Stimulated activated CD8-positive, alpha-beta memory T cell treated with anti-CD3 and anti-CD28 coated beads, Interleukin-4, amount 100 ng/mL, for 4 hours (primary cell): ENCODE results near the gene RAPH1.
"Not testable (repeated sequence)": the region's sequence is repeated elsewhere in the genome, so short reads cannot be mapped to it uniquely, and the experiment has no call there.

Source experiments
- DNase-seq, 2 donors: peaks; one replicate each; pipeline ENCODE4 v3.0.0-alpha.2; 2020; ENCODE audit warnings: low read depth in 2 of 2, low spot score in 1 of 2

Gene RAPH1

DNA sequence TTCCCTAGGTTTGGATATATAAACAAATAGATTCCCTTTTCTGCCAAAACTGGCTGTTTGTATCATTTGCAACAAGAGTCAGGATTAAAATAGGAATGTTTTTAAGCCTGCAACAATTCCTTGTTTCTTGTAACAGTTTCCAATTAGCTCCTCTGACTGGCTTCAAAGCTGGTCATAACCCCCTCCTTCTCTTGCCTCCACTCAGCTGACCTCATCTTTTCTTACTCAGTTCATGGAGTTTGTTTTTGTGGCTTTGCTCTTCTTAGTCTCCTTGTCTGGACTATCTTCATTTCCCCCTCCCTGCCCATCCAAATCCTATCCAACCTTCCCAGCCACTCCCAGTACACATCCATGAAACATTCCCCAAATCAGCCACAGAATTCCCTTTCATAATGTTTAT, 14.3 kb upstream of the RAPH1 start:
- DNase-seq, result no peak

- DNase-seq, result no peak
These were observed 13.8 kb upstream of the RAPH1 start for GRCh38 chr2:203548887-203549286.

GRCh38 chr2:203547356-203547755, 12.3 kb upstream of the RAPH1 start:
- no peak for DNase-seq

- no peak for DNase-seq
These were observed 9.3 kb upstream of the RAPH1 start for GRCh38 chr2:203544402-203544801.

DNA sequence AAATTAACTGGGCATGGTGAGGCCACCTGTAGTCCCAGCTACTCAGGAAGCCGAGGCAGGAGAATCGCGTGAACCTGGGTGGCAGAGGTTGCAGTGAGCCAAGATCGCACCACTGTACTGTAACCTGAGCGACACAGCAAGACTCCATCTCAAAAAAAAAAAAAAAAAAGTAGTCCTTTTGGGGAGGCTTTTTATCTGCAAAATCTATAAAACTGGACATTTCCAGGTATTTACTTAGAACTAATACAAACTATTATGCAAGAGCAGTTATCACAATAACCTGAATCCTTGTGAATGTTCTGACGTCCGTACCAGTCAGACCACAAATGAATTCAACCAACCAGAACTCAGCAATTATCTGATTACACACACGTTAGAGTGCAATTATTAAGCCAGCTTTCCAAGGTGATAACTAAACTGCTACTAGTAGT, 8.8 kb upstream of the RAPH1 start:
- DNase-seq, result no peak

- DNase-seq, result not testable (repeated sequence)
These were observed 5.5 kb upstream of the RAPH1 start for GRCh38 chr2:203540598-203540997.

DNA sequence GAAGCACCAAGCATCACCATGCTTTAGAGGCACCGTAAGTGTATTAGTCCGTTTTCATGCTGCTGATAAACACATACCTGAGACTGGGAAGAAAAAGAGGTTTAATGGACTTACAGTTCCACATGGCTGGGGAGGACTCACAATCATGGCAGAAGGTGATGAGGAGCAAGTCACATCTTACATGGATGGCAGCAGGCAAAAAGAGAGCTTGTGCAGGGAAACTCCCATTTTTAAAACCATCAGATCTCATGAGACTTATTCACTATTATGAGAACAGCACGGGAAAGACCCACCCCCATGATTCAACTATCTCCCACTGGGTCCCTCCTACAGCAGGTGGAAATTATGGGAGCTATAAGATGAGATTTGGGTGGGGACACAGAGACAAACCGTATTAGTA, 3.1 kb upstream of the RAPH1 start:
- DNase-seq, result not testable (repeated sequence)

DNA sequence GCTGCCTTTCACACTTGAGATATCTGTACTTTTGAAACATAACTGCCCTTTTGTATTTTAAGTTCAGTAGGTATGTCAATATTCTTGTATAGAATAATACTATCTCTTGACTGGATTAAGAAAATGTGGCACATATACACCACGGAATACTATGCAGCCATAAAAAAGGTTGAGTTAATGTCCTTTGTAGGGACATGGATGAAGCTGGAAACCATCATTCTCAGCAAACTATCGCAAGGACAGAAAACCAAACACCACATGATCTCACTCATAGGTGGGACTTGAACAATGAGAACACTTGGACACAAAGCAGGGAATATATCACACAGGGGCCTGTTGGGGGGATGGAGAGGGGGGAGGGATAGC, 1.5 kb upstream of the RAPH1 start:
- not testable (repeated sequence) for DNase-seq

- DNase-seq, result no peak
These were observed 884 bp upstream of the RAPH1 start for GRCh38 chr2:203535784-203536585.

DNA sequence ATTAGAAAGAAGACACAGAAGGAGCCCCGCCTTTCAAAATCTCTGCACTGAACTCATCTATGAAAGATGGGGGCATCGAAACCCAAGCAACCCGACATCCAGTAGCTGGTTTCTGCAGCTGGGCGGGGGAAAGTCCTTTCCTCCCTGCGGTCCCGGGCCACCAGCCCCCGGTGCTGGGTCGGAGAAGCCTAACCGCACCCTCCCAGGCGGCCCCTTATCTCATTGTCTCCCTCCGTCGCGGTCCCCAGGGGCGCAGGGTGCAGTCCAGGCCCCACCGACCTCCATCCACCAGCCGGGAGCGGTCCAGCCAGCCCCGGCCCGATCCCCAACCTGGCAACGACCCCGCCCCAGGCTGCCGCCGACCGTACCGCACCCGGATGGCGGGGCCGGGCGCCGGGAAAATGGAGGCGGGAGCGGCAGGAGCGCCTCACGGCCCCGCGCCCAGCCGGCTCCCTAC, 452 bp downstream of the RAPH1 start:
- DNase-seq, result no peak

- no peak for DNase-seq
These were observed 1.2 kb downstream of the RAPH1 start for GRCh38 chr2:203533676-203534591.

DNA sequence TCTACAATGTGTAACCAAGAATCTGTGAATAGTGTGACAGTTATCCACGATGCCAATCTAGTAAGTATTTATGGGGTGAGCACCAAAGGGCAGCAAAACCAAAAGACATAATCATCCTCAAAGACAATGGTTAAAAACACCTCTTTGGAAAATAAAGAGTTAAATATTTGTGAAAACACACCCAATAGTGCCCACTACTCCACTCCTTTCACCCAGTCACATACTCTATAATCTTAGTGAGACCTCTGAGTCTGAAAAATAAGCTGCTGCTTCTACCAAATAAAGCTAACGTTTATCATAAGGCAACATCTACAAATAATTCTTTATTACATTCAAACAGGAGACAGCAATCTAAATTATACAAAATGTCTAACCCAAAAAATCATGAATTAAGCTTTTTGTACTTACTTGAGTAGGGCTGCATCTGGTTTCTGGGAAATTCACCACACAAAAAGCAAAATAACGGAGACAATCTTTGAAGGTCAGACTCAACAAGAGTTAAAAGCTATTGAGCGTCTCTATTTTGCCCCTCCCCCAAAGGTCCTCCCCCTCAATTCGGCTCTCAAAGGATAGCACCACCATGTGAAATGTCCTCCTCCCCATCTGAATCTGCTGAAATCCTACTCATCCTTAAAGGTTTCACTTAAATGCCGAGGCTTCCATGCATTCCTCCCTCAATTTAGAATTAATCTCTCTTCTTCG, 2.0 kb downstream of the RAPH1 start:
- no peak for DNase-seq

GRCh38 chr2:203527719-203528118, 7.4 kb downstream of the RAPH1 start:
- no peak for DNase-seq

DNA sequence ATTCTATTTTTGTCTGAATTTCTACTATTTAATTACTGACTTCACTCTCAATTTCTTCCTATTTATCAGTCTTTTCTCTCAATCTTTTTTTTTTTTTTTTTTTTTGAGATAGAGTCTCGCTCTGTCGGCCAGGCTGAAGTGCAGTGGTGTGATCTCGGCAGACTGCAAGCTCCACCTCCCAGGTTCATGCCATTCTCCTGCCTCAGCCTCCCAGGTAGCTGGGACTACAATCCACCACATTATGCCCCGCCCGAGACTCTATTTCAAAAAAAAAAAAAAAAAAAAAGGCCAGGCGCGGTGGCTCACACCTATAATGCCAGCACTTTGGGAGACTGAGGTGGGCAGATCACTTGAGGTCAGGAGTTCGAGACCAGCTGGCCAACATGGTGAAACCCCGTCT, 21.8 kb downstream of the RAPH1 start:
- not testable (repeated sequence) for DNase-seq

GRCh38 chr2:203510941-203511305, 24.2 kb downstream of the RAPH1 start:
- DNase-seq, result no peak

- no peak for DNase-seq
These were observed 24.7 kb downstream of the RAPH1 start for GRCh38 chr2:203510256-203510940.

- not testable (repeated sequence) for DNase-seq
These were observed 31.6 kb downstream of the RAPH1 start for GRCh38 chr2:203503460-203503859.

DNA sequence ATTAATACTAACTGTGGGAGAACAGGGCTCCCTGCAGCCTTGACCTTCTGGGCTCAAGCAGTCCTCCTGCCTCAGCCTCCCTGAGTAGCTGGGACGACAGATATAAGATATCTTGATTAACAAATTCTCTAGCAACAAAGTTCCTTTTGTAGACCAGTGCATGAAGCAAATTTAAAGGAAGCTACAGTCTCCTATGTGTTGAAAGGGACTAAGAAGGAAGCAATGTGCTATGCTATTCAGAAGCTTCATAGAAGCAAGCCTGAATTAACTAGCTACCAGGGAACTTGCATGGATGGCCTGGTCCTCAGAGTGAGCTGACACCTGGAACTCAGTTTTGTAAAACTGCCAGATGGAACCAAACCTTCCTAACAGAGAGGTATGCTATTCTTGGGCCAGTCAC, 33.2 kb downstream of the RAPH1 start:
- DNase-seq, result no peak

GRCh38 chr2:203500951-203501350, 34.1 kb downstream of the RAPH1 start:
- no peak for DNase-seq

DNA sequence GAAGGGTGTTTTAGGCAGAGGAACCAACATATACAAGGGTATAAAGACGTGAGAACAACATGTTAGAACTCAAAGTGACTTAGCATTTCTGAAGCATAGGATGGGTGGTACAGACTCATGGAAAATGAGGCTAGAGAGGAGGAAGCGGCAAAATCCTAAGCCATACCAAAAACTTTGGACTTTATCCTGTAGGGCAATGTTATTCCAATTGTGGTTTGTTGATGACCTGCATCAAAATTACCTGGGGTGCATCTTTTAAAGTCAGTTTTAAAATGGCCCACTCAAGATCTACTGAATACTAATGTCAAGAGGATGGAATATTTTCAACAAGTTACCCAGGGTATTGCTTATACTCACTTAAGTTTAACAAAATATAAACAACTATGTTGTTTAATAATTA, 34.8 kb downstream of the RAPH1 start:
- no peak for DNase-seq

GRCh38 chr2:203498161-203498560, 36.9 kb downstream of the RAPH1 start:
- DNase-seq, result no peak
